Loucy (cell line): Measurements from ENCODE around the gene SMARCE1.

ENCODE experiments used
- H2AFZ ChIP-seq: fragments of 200-600 bp; sonication (generic); 2 replicates; pipeline ENCODE4 v1.6.0; 2016; ENCODE audit warnings: antibody characterized with exemption, mild to moderate bottlenecking, low read length, moderate library complexity
- H3F3A ChIP-seq: fragments of 200-600 bp; 2 replicates; pipeline ENCODE4 v1.6.0; 2016; ENCODE audit warnings: antibody characterized with exemption, low read depth, mild to moderate bottlenecking
- H3K27me3 ChIP-seq: fragments of 200-600 bp; sonication (generic); 2 replicates; pipeline ENCODE4 v1.6.1; 2014; ENCODE audit warnings: low read length, mild to moderate bottlenecking; ENCODE audit not compliant: insufficient read depth, poor library complexity, severe bottlenecking
- H3K36me3 ChIP-seq: fragments of 200-600 bp; sonication (generic); 2 replicates; pipeline ENCODE4 v1.6.1; 2016; ENCODE audit warnings: low read length; ENCODE audit not compliant: insufficient read depth
- H3K4me1 ChIP-seq: fragments of 200-600 bp; sonication (generic); 2 replicates; pipeline ENCODE4 v1.5.1; 2014; ENCODE audit warnings: low read length, mild to moderate bottlenecking; ENCODE audit not compliant: insufficient read depth, poor library complexity, severe bottlenecking
- H3K4me2 ChIP-seq: fragments of 200-600 bp; sonication (generic); 2 replicates; pipeline ENCODE4 v1.6.0; 2014; ENCODE audit warnings: antibody characterized with exemption, low read length, low read depth, mild to moderate bottlenecking; ENCODE audit not compliant: poor library complexity, severe bottlenecking
- H3K4me3 ChIP-seq: fragments of 200-600 bp; sonication (generic); 2 replicates; pipeline ENCODE4 v1.5.1; 2014; ENCODE audit warnings: low read length, mild to moderate bottlenecking, mixed read lengths; ENCODE audit not compliant: poor library complexity, severe bottlenecking
- H3K79me2 ChIP-seq: fragments of 200-600 bp; sonication (generic); 2 replicates; pipeline ENCODE4 v1.6.1; 2014; ENCODE audit warnings: low read length; ENCODE audit not compliant: insufficient read depth
- H3K9ac ChIP-seq: fragments of 200-600 bp; sonication (generic); 2 replicates; pipeline ENCODE4 v1.6.0; 2014; ENCODE audit warnings: mild to moderate bottlenecking, low read depth, low read length, moderate library complexity; ENCODE audit not compliant: poor library complexity, severe bottlenecking
- H3K9me2 ChIP-seq: fragments of 200-600 bp; sonication (generic); replicated peaks from 2 replicates; pipeline ENCODE4 v1.6.1; 2016; ENCODE audit warnings: low read depth, low read length, mixed read lengths
- H3K9me3 ChIP-seq: fragments of 200-600 bp; sonication (generic); 2 replicates; pipeline ENCODE4 v1.6.1; 2014; ENCODE audit warnings: mild to moderate bottlenecking, antibody characterized with exemption, low read length, low read depth; ENCODE audit not compliant: insufficient read depth
- H4K20me1 ChIP-seq: fragments of 200-600 bp; sonication (generic); 2 replicates; pipeline ENCODE4 v1.6.0; 2014; ENCODE audit warnings: antibody characterized with exemption, low read length, mild to moderate bottlenecking; ENCODE audit not compliant: insufficient read depth, poor library complexity, severe bottlenecking
- CTCF ChIP-seq: fragments of 200-600 bp; sonication (generic); conservative IDR thresholded peaks from 2 replicates; pipeline ENCODE4 v1.5.1; 2014; ENCODE audit warnings: mild to moderate bottlenecking, antibody characterized with exemption, low read length
- EZH2phosphoT487 ChIP-seq: fragments of 200-600 bp; IDR thresholded peaks from 2 replicates; pipeline ENCODE4 v1.6.1; 2018; ENCODE audit warnings: antibody characterized with exemption, mild to moderate bottlenecking, moderate library complexity, borderline replicate concordance

Gene SMARCE1

GRCh38 chr17:40659911-40660310, 12.3 kb upstream of the SMARCE1 start:
- no peak overlapping the region for H3K4me3 ChIP-seq
- no peaks in the 10 kb centered on the region for H4K20me1 ChIP-seq
- H3K79me2 ChIP-seq, result no peaks in the 10 kb centered on the region
- H3K9me2 ChIP-seq, result no peaks in the 10 kb centered on the region
- no peaks in the 10 kb centered on the region for H3F3A ChIP-seq
- H3K27me3 ChIP-seq, result peaks cover 12% of the 10 kb centered on the region
- no peak overlapping the region for H3K9ac ChIP-seq
- no peaks in the 10 kb centered on the region for H3K9me3 ChIP-seq
- H3K4me2 ChIP-seq, result no peak overlapping the region
- H3K4me1 ChIP-seq, result no peaks in the 10 kb centered on the region
- no peak overlapping the region for H2AFZ ChIP-seq
- TF ChIP-seq EZH2phosphoT487, result no peak
- TF ChIP-seq CTCF, result no peak
- H3K36me3 ChIP-seq, result no peaks in the 10 kb centered on the region

GRCh38 chr17:40658396-40658795, 10.8 kb upstream of the SMARCE1 start:
- no peaks in the 10 kb centered on the region for H4K20me1 ChIP-seq
- H3K4me3 ChIP-seq, result no peak overlapping the region
- H3K9ac ChIP-seq, result no peak overlapping the region
- no peaks in the 10 kb centered on the region for H3K9me2 ChIP-seq
- H3K27me3 ChIP-seq, result peaks cover 12% of the 10 kb centered on the region
- no peaks in the 10 kb centered on the region for H3K4me1 ChIP-seq
- H3K79me2 ChIP-seq, result no peaks in the 10 kb centered on the region
- TF ChIP-seq CTCF (no peak), EZH2phosphoT487 (no peak)
- H3K4me2 ChIP-seq, result no peak overlapping the region
- no peaks in the 10 kb centered on the region for H3K9me3 ChIP-seq
- H3K36me3 ChIP-seq, result no peaks in the 10 kb centered on the region
- H2AFZ ChIP-seq, result no peak overlapping the region
- no peaks in the 10 kb centered on the region for H3F3A ChIP-seq

GRCh38 chr17:40651939-40652338, 4.3 kb upstream of the SMARCE1 start:
- H3F3A ChIP-seq, result no peaks in the 10 kb centered on the region
- no peaks in the 10 kb centered on the region for H3K36me3 ChIP-seq
- no peaks in the 10 kb centered on the region for H3K9me3 ChIP-seq
- H3K4me2 ChIP-seq, result no peak overlapping the region
- H3K9me2 ChIP-seq, result no peaks in the 10 kb centered on the region
- no peaks in the 10 kb centered on the region for H3K27me3 ChIP-seq
- H3K9ac ChIP-seq, result no peak overlapping the region
- H2AFZ ChIP-seq, result no peak overlapping the region
- H4K20me1 ChIP-seq, result peaks cover 3% of the 10 kb centered on the region
- no peak overlapping the region for H3K4me3 ChIP-seq
- peaks cover 18% of the 10 kb centered on the region for H3K79me2 ChIP-seq
- peaks cover 11% of the 10 kb centered on the region for H3K4me1 ChIP-seq
- TF ChIP-seq EZH2phosphoT487, result no peak

- Histone ChIP-seq H3K4me1 (peaks cover 46% of the 10 kb centered on the region), H3K9me3 (no peaks in the 10 kb centered on the region), H3K36me3 (peaks cover 9% of the 10 kb centered on the region; the same call in 1 of the 2 replicates), H3K4me2 (peak overlapping the region; percentile 96), H3K9ac (peak overlapping the region; percentile 96), H3F3A (no peaks in the 10 kb centered on the region), H3K4me3 (peak overlapping the region; percentile 91), H3K27me3 (no peaks in the 10 kb centered on the region), H2AFZ (peak overlapping the region; percentile 98), H3K79me2 (peaks cover 53% of the 10 kb centered on the region), H3K9me2 (no peaks in the 10 kb centered on the region), H4K20me1 (peaks cover 38% of the 10 kb centered on the region)
- no peak for TF ChIP-seq CTCF
- no peak for TF ChIP-seq EZH2phosphoT487
Observed at GRCh38 chr17:40648384-40648968, 858 bp upstream of the SMARCE1 start.
